SHP77 treated with DMSO at 0.1 percent for 48 hours (cell line): ENCODE measurements around the gene MED20.
A peak's percentile ranks its signal among the peaks of the same experiment; 100 is the strongest.

Source experiments
- DNase-seq: peaks from one replicate; lab custom pipeline; 2025; lab: John Stamatoyannopoulos, UW

MED20 gene

GRCh38 chr6:41941280-41942066 is 20.5 kb upstream of the MED20 start, which contains the start of gene CCND3:
Gene CCND3, minus strand, starts transcription at chr6:41941808. Its CDS starts 159 bp downstream, at chr6:41941649.
- peak; percentile 77 for DNase-seq

DNA sequence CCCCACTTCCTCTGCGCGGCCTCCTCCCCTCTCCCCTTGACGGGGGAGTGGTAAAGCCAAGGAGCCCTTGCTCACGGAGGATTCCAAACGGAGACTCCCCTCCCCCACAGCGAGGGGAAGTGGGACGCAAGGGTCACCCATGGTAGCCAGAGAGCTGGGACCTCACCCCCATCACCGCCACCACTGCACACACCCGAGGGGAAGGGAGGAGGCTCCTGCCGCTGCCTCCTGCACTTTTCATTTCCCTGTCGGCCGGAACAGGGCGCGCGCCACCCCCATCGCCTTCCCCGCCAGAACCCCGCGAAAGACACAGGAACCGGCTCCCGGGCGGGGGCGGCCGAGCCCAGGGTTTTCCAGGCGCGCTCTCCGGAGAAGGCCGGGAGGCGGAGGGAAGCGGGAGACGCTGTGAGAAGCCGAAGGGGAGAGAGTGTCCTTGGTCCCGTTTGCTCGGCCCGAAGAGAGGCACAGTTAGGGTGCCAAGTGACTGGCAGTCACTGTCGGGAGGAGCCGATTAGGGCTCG is 19.9 kb upstream of the MED20 start:
- no peak for DNase-seq

- DNase-seq = no peak
Measured at GRCh38 chr6:41939848-41940758, 19.2 kb upstream of the MED20 start.

DNA sequence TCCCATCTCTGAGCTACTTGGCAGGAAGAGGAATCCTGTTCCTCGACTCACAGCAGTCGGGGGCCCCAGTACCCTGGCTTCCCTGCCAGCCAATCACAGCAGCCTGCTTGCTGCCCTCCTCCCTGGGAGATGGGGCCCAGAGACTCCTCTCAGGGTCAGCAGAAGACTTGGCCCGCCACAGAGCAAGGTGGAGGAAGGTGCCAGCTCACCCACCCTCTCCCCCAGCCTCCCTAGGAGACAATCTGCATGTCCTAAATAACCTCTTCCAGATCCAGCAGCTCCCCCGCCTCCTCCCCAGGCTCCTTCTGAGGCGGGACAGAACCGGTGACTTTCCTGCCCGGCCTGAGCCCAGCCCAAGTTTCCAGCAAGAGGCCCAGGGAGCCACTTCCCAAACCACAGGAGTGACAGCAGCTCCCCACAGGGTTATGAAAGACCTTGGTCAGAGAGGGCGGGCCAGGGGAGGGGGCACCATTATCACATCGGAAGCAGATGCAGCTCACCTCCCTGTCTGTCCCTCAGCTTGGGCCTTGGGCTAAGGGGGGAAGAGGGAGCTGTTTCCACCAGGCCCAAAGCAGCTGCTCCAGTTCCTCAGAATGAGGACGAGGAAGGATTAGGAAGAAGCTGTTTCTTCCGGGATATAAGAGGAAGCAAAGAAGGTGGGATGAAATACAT is 18.4 kb upstream of the MED20 start:
- no peak for DNase-seq

DNA sequence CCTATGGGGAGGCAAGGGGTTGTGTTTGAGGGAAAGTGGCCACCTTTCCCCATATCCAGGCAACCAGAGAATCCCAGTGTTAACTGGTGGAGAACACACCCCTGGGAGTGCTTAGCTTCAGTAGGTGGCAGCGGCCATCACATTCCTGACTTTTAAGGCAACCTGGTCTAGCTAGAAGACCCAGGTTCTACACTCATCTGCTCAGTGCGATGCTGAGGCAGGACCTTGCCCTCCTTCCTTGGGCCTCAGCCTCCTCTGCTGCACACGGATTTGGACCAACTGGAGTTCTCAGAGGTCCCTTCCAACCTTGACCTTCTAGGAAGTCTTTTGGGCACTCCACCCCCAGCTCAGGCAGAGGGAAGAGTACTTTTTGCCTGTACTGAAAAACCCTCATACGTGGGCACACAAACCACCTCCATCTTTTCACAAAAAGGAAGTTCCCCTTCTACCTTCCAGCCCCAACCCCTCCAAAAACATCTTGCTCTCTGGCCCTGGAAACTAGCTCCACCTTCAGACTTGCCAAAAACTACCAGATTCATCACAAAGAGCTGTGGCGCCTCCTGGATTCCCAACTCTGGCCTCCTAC is 17.7 kb upstream of the MED20 start:
- no peak for DNase-seq

DNA sequence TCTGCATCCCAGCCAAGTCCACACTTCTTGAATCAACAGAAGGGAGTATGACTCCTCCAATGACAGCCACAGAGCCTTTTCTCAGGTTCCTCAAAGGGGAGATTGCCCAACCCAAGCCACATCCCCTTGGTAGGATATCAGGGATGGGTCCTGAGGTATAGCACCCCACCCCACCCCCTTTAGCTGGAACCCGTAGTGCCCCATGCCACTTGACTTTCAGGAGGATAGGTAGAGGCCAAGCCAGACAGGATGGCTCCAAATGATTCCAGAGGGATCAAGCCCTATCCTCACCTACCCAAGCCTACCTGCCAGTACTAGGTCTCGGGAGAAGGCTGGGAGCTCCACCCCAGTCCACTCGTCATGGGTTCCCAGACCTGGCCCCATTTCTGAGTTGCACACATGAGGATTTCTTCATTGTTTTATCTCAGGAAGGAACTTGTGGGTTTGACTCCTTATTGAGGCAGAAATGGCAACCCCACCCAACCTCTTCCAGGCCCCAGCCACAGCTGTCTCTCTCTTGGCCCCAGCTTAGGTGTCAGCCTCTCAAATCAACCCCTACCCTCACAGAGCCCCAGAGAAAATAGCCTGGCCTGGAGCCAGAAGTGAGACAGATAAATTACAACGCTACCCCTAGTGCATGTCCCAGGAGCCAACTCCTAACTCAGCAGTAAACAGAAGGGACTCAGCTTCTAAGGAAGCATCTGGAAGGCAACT is 17.1 kb upstream of the MED20 start:
- no peak for DNase-seq

DNA sequence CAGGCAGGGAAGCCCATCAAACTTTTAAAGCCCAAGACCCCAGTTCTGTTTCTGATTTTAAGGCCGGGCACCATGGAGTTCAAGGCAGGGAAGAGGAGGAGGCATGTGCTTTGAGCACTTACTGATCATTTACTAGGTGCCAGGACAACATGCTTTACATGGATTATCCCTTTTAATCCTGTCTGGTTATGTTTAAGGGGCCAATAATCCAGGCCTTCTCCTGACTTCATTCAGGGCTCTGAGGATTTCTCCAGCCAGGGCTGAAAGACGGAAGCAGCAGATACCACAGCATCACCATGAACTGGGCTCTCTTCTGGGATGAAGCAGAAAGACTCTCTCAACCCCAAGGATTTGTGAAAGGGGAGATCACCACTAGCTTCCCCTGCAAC is 16.5 kb upstream of the MED20 start:
- DNase-seq = no peak

DNA sequence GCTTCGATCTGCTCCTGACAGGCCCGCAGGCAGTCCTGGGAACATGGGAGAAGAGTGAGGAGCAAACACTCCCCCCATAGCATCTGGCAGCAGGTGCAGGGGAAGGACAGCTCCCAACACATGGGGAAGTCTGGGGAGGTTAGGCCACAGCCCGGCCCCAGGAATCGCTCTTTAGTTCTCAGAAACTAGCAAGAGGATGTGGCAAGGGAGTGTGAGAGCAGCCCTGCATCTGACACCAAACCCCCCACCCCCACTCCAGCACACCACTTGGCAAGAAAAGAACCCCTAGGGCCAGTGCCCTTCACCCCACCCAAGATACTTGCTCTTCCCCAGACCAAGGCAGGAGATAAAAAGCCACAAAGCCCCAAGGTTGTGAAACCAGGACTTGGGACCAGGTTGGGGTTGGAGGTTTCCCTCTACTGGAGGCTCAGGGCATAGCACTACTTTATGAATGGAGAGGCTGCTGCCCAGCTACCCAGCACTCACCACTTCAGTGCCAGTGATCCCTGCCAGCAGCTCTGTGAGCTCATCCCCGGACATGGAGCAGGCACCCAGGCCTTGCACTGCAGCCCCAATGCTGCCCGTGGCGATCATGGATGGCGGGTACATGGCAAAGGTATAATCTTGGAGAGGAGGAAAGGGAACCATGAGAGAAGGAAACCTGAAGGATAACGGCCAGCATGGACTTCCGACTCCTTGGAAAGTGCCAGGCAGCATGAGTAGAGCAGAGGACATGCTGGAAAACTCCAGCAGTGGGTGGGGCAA is 15.3 kb upstream of the MED20 start:
- DNase-seq = peak; percentile 56

- DNase-seq = no peak
Measured at GRCh38 chr6:41935685-41936072, 14.7 kb upstream of the MED20 start.

GRCh38 chr6:41935193-41935574 is 14.2 kb upstream of the MED20 start:
- DNase-seq = no peak

GRCh38 chr6:41934278-41935192 is 13.6 kb upstream of the MED20 start:
- no peak for DNase-seq

GRCh38 chr6:41932378-41932777 is 11.4 kb upstream of the MED20 start:
- no peak for DNase-seq

DNA sequence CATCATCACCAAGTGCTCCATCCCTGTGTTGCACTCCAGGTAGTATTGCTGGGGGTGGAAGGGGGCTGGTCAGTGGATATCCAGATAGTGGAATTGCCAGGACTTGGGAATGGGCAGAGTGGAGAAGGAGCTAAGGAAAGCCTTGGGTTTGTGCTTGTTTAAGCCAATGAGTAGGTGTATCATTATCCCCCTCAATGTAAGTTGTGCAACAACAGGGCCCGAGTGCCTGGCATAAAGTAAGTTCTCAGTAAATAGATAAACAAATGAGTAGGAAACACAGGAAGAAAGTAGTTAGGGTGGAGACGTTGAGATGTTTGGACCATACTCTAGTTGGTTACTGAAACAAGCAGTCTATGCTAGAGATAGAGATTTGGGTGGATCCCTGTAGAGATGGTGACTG is 10.9 kb upstream of the MED20 start:
- DNase-seq = no peak

GRCh38 chr6:41929924-41930323 is 9.0 kb upstream of the MED20 start:
- DNase-seq = no peak

- DNase-seq = no peak
Measured at GRCh38 chr6:41927253-41927652, 6.3 kb upstream of the MED20 start.

DNA sequence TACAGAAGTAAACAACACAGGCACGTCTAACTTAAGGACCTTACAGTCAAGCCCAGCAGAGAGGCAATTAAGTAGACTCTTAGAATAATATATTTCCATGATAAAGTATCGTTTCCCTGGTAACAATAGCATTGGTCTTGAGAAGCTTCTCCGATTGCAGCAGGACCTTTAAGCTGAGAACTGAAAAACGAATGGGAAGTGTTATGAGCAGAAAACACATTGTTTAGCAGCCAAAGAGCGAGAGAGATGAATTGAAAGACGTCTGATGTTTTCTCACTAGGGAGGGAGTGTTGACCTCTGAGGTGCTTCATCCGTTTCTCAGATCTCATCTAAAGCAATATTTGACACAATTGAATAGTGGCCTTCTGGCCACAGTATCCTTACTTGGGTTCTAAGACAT is 1.2 kb upstream of the MED20 start:
- no peak for DNase-seq

DNA sequence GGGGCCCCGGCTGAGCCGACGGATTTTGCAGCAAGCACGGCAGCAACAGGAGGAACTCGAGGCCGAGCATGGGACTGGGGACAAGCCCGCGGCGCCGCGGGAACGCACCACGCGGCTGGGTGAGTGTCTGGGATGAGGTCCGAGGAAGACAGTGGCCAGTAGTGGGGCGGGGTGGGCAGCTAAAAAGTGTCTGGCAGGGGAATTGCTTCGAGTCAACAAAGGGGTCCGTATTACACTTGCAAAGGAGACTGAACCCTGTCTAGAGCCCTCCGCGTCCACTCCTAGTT is 716 bp upstream of the MED20 start:
- DNase-seq = no peak

- no peak for DNase-seq
Measured at GRCh38 chr6:41917528-41917927, 3.4 kb downstream of the MED20 start.

DNA sequence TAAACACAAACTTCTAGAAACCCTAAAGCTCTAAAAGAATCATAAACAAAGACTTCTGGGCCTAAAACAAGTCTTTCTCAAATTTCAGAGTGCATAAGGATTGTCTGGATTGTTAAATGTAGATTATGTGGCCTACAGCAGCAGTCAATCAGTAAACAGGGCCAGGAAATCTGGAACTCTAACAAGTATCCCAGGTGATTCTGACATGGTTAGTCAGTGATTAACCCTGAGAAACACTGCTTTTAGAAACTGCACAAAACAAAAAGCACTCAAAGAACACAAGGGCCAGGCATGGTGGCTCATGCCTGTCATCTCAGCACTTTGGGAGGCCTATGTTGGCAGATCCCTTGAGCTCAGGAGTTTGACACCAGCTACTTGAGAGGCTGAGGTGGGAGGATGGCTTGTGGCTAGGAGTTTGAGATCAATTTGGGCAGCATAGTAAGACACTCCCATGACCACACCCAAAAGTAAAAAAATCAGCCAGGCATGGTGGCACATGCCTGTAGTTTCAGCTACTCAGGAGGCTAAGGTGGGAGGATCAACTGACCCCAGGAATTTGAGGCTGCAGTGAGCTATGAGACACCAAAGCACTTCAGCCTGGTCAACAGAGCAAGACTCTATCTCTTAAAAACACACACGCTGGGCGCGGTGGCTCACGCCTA is 5.9 kb downstream of the MED20 start:
- DNase-seq = no peak
